Epithelial cell of esophagus (primary cell): ENCODE results near the gene CKAP4.

Source experiments
- DNase-seq: peaks from one replicate; pipeline ENCODE4 v3.0.0; 2010; ENCODE audit warnings: low read depth
- H3K4me3 ChIP-seq: 2 replicates; pipeline ENCODE4 v1.5.1; 2011; ENCODE audit warnings: mild to moderate bottlenecking, low read length, control low read depth
- TF ChIP-seq, protein P1 (sequence below): IDR thresholded peaks from 2 replicates; pipeline ENCODE4 v1.5.1; 2011; ENCODE audit warnings: low read depth, mild to moderate bottlenecking, low read length, control low read depth, inconsistent platforms; ENCODE audit not compliant: insufficient read depth; ENCODE audit errors: missing control alignments

The CKAP4 gene

DNA sequence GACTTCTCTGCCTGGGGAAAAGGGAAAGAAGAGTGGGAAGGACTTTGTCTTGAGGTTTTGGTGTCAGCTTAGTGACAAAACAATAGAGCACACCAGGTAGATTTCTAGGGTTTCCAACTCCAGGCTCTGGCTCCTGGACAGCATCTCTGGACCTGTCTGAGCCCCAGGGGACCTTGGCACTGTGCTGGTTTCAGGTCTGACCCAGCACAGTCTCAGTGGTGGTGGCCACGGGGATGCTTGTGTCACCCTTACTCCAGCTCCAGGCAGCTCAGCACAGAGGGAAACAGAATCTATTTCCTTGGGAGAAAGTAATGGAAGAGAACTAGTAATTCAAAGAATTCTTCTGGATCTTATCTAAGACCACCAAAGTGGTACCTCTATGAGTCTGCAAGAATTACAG is 11.1 kb upstream of the CKAP4 start:
- H3K4me3 ChIP-seq, result no peak overlapping the region
- no peak for DNase-seq
- TF ChIP-seq, protein P1, sequence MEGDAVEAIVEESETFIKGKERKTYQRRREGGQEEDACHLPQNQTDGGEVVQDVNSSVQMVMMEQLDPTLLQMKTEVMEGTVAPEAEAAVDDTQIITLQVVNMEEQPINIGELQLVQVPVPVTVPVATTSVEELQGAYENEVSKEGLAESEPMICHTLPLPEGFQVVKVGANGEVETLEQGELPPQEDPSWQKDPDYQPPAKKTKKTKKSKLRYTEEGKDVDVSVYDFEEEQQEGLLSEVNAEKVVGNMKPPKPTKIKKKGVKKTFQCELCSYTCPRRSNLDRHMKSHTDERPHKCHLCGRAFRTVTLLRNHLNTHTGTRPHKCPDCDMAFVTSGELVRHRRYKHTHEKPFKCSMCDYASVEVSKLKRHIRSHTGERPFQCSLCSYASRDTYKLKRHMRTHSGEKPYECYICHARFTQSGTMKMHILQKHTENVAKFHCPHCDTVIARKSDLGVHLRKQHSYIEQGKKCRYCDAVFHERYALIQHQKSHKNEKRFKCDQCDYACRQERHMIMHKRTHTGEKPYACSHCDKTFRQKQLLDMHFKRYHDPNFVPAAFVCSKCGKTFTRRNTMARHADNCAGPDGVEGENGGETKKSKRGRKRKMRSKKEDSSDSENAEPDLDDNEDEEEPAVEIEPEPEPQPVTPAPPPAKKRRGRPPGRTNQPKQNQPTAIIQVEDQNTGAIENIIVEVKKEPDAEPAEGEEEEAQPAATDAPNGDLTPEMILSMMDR, result no peak

DNA sequence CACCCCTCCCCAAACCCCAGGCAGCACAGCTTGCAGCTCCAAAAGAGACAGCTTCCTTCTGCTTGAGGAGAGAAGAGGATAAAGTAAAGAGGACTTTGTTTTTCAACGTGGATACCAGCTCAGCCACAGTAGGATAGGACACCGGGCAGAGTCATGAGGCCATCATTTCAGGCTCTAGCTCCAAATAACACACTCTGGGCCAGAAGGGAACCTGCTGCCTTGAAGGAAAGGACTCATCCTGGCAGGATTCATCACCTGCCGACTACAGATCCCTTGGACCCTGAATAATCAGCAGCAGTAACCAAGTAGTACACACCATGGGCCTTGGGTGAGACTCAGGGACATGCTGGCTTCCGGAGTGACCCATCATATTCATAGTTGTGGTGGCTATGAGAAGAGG is 10.4 kb upstream of the CKAP4 start:
- TF ChIP-seq, protein P1, result no peak
- H3K4me3 ChIP-seq, result no peak overlapping the region
- no peak for DNase-seq

DNA sequence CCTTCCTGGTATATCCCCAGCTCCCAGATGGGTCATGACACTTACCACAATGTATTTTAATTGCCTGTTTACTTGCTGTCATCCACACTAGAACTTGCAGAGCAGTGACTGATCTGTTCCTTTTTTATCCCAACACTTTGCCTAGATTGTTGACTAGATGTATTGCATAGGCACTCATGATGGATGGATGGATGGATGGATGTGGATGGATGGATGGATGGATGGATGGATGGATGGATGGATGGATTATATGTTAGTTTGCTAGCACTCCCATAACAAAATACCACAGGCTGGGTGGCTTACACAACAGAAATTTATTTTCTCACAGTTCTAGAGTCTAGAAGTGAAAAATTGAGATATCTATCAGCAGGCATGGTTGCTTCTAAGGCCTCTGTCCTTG is 8.7 kb upstream of the CKAP4 start:
- no peak for DNase-seq
- TF ChIP-seq, protein P1, result no peak
- no peak overlapping the region for H3K4me3 ChIP-seq

DNA sequence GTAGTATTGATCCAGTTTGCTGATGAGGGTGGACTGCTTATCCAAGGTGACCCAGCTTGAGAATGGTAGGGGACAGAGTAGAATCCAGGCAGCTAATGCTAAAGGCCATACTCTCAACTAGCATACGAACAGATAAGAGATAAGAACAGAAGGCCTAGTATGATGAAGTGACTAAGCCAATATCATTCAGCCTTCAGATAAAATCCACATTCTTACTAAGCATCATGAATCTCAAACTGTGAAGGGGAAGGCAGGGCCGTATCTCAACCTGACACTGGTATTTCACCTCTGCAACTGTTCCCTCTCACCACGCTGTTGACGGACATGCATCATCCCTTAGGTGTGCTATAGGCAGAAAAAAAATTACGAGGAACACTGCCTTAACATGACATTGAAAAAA is 8.1 kb upstream of the CKAP4 start:
- no peak for DNase-seq
- no peak overlapping the region for H3K4me3 ChIP-seq
- TF ChIP-seq, protein P1, result no peak

DNA sequence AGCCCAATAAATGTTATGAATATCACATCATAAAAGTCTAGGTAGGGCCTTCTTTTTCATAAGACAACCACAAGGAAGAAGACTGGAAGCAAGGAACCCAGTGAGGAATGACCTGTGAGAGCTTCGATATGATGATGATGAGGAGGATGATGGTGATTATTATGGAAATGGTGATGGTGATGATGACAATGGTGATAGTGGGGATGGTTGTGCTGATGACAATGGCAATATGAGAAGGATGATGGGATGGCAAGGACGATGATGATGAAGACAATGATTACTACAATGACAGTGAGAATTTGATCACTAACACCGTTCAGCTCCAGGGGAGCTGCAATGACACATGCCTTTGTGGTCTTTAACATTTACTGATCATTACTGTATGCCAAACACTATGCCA is 7.7 kb upstream of the CKAP4 start:
- TF ChIP-seq, protein P1, result no peak
- no peak overlapping the region for H3K4me3 ChIP-seq
- no peak for DNase-seq

DNA sequence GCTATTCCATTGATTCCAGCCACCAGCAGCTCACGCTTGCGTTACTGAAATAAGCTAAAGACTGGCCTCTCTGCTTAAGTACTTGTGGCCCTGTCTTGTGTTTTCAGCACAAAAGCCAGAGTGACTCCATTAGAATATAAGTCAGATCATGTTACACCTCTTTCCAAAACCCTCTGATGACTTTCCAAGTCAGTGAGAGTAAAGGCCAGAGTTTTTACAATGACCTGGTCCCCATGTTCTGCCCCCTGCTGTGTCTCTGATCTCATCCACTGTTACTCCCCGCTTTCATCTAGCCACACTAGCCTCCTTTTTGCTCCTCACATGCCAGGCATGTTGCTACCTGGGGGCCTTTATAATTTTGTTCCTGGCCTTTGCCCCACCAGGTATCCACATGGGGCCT is 6.9 kb upstream of the CKAP4 start:
- H3K4me3 ChIP-seq, result no peak overlapping the region
- no peak for DNase-seq
- TF ChIP-seq, protein P1, result no peak

DNA sequence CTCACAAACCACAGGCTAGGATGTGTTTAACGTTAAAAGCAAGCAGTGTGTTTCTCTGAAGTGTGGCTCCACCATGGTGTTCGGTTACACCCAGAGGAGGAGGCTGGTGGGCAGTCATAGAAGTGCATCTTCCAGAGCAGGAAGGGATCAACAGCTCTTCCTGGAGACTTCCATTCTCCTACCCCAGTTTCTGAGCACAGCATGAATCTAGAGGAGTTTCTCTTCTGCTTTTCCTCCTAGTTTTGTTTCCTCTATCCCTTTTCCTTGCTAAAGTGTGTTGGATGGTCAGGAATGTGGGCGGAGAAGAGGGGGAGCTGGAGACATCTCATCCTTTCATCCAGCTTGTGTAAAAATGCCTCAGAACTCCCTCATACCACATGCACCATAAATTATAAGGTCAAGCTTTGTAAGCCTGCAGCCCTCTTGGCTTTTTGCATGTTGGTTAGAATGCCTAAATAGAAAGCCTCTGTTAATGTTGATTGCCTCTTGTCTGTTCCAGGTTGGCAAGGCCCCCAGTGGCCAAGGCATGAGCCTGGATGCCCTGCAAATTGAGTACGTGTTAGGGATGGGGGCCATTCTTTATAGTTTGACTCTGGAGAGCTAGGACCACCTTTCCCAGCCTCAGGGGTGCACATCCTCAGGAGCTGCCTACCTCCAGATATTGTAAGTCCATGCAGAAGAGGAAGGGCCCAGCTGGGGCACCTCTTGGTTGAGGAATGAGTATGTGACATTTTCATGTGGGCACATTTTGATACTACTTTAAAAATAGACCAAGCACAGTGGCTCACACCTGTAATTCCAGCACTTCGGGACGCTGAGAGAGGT is 4.0 kb upstream of the CKAP4 start:
- no peak overlapping the region for H3K4me3 ChIP-seq
- DNase-seq, result no peak
- TF ChIP-seq, protein P1, result no peak
